ENCODE results near the gene CA12.

DNA sequence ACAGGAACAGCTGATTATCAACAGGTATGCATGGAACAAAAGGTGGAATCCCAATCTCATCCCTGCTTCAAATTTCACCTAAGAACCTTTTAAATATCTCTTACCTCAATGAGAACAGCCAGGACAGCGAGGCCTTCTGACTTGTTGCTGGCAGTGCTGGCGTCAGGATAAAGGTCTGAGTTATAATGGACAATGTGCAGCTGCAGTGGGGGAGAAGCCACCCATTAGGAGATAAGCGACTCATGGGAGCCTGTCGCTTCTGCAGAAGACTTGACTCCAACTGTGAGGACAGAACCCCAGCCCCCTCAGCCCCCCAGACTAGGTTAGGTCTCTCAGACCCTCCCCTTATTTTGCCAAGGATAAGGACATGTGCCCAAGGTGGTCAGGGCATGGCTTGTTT lies 39.7 kb downstream of the CA12 start:
- TF ChIP-seq, protein P1, sequence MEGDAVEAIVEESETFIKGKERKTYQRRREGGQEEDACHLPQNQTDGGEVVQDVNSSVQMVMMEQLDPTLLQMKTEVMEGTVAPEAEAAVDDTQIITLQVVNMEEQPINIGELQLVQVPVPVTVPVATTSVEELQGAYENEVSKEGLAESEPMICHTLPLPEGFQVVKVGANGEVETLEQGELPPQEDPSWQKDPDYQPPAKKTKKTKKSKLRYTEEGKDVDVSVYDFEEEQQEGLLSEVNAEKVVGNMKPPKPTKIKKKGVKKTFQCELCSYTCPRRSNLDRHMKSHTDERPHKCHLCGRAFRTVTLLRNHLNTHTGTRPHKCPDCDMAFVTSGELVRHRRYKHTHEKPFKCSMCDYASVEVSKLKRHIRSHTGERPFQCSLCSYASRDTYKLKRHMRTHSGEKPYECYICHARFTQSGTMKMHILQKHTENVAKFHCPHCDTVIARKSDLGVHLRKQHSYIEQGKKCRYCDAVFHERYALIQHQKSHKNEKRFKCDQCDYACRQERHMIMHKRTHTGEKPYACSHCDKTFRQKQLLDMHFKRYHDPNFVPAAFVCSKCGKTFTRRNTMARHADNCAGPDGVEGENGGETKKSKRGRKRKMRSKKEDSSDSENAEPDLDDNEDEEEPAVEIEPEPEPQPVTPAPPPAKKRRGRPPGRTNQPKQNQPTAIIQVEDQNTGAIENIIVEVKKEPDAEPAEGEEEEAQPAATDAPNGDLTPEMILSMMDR (IDR thresholded peaks at IDR 0.05; ENCODE audit: low read depth, low read length, missing input control): no peak
- TF ChIP-seq REST (IDR thresholded peaks at IDR 0.05) (no peak), TAF1 (conservative IDR thresholded peaks at IDR 0.05) (no peak), HNF4A (conservative IDR thresholded peaks at IDR 0.05) (no peak), MAX (IDR thresholded peaks at IDR 0.05) (no peak), RAD21 (IDR thresholded peaks at IDR 0.05) (no peak), ATF3 (IDR thresholded peaks at IDR 0.05) (no peak), JUND (IDR thresholded peaks at IDR 0.05) (no peak), GABPA (IDR thresholded peaks at IDR 0.05 in 1 of 2, conservative IDR thresholded peaks at IDR 0.05 in 1 of 2) (no peak), SP1 (IDR thresholded peaks at IDR 0.05) (no peak)
- TF ChIP-seq, protein P2, sequence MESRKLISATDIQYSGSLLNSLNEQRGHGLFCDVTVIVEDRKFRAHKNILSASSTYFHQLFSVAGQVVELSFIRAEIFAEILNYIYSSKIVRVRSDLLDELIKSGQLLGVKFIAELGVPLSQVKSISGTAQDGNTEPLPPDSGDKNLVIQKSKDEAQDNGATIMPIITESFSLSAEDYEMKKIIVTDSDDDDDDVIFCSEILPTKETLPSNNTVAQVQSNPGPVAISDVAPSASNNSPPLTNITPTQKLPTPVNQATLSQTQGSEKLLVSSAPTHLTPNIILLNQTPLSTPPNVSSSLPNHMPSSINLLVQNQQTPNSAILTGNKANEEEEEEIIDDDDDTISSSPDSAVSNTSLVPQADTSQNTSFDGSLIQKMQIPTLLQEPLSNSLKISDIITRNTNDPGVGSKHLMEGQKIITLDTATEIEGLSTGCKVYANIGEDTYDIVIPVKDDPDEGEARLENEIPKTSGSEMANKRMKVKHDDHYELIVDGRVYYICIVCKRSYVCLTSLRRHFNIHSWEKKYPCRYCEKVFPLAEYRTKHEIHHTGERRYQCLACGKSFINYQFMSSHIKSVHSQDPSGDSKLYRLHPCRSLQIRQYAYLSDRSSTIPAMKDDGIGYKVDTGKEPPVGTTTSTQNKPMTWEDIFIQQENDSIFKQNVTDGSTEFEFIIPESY (IDR thresholded peaks at IDR 0.05): no peak
